Stimulated activated CD8-positive, alpha-beta memory T cell treated with anti-CD3 and anti-CD28 coated beads, Interleukin-4, amount 100 ng/mL, for 48 hours (primary cell): ENCODE results near the gene HYAL4.
"Not testable (repeated sequence)": the region's sequence is repeated elsewhere in the genome, so short reads cannot be mapped to it uniquely, and the experiment has no call there.

ENCODE experiments used
- DNase-seq: peaks from one replicate; pipeline ENCODE4 v3.0.0-alpha.2; 2020

Gene HYAL4

GRCh38 chr7:123847868-123848267, 2.9 kb downstream of the HYAL4 start:
- DNase-seq, result no peak

- DNase-seq, result no peak
Observed at GRCh38 chr7:123849855-123850254, 4.9 kb downstream of the HYAL4 start.

GRCh38 chr7:123851404-123851803, 6.4 kb downstream of the HYAL4 start:
- not testable (repeated sequence) for DNase-seq

GRCh38 chr7:123854291-123854690, 9.3 kb downstream of the HYAL4 start:
- DNase-seq, result not testable (repeated sequence)

- not testable (repeated sequence) for DNase-seq
Observed at GRCh38 chr7:123856428-123856827, 11.5 kb downstream of the HYAL4 start.

GRCh38 chr7:123860848-123861247, 15.9 kb downstream of the HYAL4 start:
- DNase-seq, result no peak

GRCh38 chr7:123862775-123863174, 17.8 kb downstream of the HYAL4 start:
- DNase-seq, result no peak

GRCh38 chr7:123863461-123863860, 18.5 kb downstream of the HYAL4 start:
- DNase-seq, result no peak

- DNase-seq, result no peak
Observed at GRCh38 chr7:123864012-123864411, 19.0 kb downstream of the HYAL4 start.

- no peak for DNase-seq
Observed at GRCh38 chr7:123864436-123864835, 19.5 kb downstream of the HYAL4 start.

- no peak for DNase-seq
Observed at GRCh38 chr7:123864966-123865365, 20.0 kb downstream of the HYAL4 start.

GRCh38 chr7:123865517-123866117, 20.6 kb downstream of the HYAL4 start:
- DNase-seq, result peak; percentile 58

GRCh38 chr7:123867225-123867624, 22.3 kb downstream of the HYAL4 start:
- DNase-seq, result no peak

GRCh38 chr7:123871998-123872867, 27.3 kb downstream of the HYAL4 start:
- peak; percentile 51 for DNase-seq

- no peak for DNase-seq
Observed at GRCh38 chr7:123872908-123873307, 27.9 kb downstream of the HYAL4 start.

- DNase-seq, result no peak
Observed at GRCh38 chr7:123876557-123877256, 31.7 kb downstream of the HYAL4 start.

GRCh38 chr7:123879628-123880027, 34.7 kb downstream of the HYAL4 start:
- no peak for DNase-seq

- no peak for DNase-seq
Observed at GRCh38 chr7:123881300-123881699, 36.3 kb downstream of the HYAL4 start.

- DNase-seq, result no peak
Observed at GRCh38 chr7:123883154-123883553, 38.2 kb downstream of the HYAL4 start.

- no peak for DNase-seq
Observed at GRCh38 chr7:123888192-123888591, 43.2 kb downstream of the HYAL4 start.

GRCh38 chr7:123894753-123895152, 49.8 kb downstream of the HYAL4 start:
- not testable (repeated sequence) for DNase-seq

GRCh38 chr7:123901101-123901500, 56.1 kb downstream of the HYAL4 start:
- DNase-seq, result no peak

GRCh38 chr7:123905714-123906113, 60.7 kb downstream of the HYAL4 start:
- no peak for DNase-seq

GRCh38 chr7:123916240-123916724, 71.3 kb downstream of the HYAL4 start:
- DNase-seq, result no peak
